ENCODE data around the gene LIPH. TPM values are rescaled to one million over a fixed set of nuclear protein-coding genes. Genes with fewer than 3 reads are reported as not detected.
A peak's percentile ranks its signal among the peaks of the same experiment; 100 is the strongest.

LIPH gene
- total and polyA plus RNA-seq, 2 of the 8 experiments (the other 6 are each of a cell fraction or from before 2014, with no cell fraction given), result 0.08 TPM; not detected in 1

GRCh38 chr3:185498503-185499396, 53.6 kb downstream of the LIPH start, which contains the start of gene TMEM41A (continued):
- TF ChIP-seq USF2 (IDR thresholded peaks at IDR 0.05; ENCODE audit: low read length) (peak; percentile 68), SP2 (IDR thresholded peaks at IDR 0.05; ENCODE audit: low read length) (no peak), CHD2 (IDR thresholded peaks at IDR 0.05; ENCODE audit: low read length) (no peak), KDM1A (IDR thresholded peaks at IDR 0.05; ENCODE audit: borderline replicate concordance, low read length) (no peak), RXRA (IDR thresholded peaks at IDR 0.05; ENCODE audit: insufficient read depth, low read depth, low read length) (0 out of 2 replicates have a peak, but pooled peaks have one; percentile 58), CEBPB (IDR thresholded peaks at IDR 0.05; ENCODE audit: low read depth, low read length) (no peak), BCL11A (IDR thresholded peaks at IDR 0.05; ENCODE audit: low read depth in 2 of 2, low read length in 2 of 2) (no peak), SP4 (IDR thresholded peaks at IDR 0.05; ENCODE audit: low read length) (peak; percentile 92), E2F6 (IDR thresholded peaks at IDR 0.05) (peak; percentile 71), CBX5 (IDR thresholded peaks at IDR 0.05; ENCODE audit: low read depth, low read length) (no peak), SP1 (IDR thresholded peaks at IDR 0.05; ENCODE audit: low read depth, low read length) (peak; percentile 90), YY1 (IDR thresholded peaks at IDR 0.05; ENCODE audit: low read depth, low read length) (peak; percentile 82; the same call in 1 of the 2 replicates), NANOG (IDR thresholded peaks at IDR 0.05; ENCODE audit: insufficient read depth, low read depth, low read length, poor library complexity, severe bottlenecking) (no peak), POLR2A (IDR thresholded peaks at IDR 0.05; ENCODE audit: control extremely low read depth in 1 of 2, low read depth in 2 of 2, low read length in 2 of 2) (peak; percentile 88 to 98), TBP (IDR thresholded peaks at IDR 0.05; ENCODE audit: low read depth, low read length) (peak; percentile 92), JUN (IDR thresholded peaks at IDR 0.05; ENCODE audit: low read depth, low read length) (no peak)
- TF ChIP-seq, protein P1, sequence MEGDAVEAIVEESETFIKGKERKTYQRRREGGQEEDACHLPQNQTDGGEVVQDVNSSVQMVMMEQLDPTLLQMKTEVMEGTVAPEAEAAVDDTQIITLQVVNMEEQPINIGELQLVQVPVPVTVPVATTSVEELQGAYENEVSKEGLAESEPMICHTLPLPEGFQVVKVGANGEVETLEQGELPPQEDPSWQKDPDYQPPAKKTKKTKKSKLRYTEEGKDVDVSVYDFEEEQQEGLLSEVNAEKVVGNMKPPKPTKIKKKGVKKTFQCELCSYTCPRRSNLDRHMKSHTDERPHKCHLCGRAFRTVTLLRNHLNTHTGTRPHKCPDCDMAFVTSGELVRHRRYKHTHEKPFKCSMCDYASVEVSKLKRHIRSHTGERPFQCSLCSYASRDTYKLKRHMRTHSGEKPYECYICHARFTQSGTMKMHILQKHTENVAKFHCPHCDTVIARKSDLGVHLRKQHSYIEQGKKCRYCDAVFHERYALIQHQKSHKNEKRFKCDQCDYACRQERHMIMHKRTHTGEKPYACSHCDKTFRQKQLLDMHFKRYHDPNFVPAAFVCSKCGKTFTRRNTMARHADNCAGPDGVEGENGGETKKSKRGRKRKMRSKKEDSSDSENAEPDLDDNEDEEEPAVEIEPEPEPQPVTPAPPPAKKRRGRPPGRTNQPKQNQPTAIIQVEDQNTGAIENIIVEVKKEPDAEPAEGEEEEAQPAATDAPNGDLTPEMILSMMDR (IDR thresholded peaks at IDR 0.05; ENCODE audit: control extremely low read depth in 1 of 3, insufficient read depth in 1 of 3, low read depth in 1 of 3, low read length in 3 of 3), result peak in 2 of 3 experiments; percentile 22 to 24; a peak in 2 of 4 replicates
- TF ChIP-seq, protein P2, sequence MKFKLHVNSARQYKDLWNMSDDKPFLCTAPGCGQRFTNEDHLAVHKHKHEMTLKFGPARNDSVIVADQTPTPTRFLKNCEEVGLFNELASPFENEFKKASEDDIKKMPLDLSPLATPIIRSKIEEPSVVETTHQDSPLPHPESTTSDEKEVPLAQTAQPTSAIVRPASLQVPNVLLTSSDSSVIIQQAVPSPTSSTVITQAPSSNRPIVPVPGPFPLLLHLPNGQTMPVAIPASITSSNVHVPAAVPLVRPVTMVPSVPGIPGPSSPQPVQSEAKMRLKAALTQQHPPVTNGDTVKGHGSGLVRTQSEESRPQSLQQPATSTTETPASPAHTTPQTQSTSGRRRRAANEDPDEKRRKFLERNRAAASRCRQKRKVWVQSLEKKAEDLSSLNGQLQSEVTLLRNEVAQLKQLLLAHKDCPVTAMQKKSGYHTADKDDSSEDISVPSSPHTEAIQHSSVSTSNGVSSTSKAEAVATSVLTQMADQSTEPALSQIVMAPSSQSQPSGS (IDR thresholded peaks at IDR 0.05; ENCODE audit: low read length), result no peak

All from H1 (cell line).